Esophagus squamous epithelium (tissue), 4 donors: ENCODE results near the gene CHD6.

Experiments used
- POLR2A ChIP-seq, 4 donors: fragments of 450-650 bp; IDR thresholded peaks; one replicate each; pipeline ENCODE4 v1.6.1; 2017; ENCODE audit warnings: antibody characterized with exemption in 4 of 4, mild to moderate bottlenecking in 4 of 4, moderate library complexity in 3 of 4
- TF ChIP-seq, protein P1 (sequence below), 6 experiments: fragments of 450-650 bp in 4 of 6; fragments of 200-600 bp in 2 of 6; sonication (generic) in 2 of 6; IDR thresholded peaks; one replicate each; pipeline ENCODE4 v1.5.1; 2016 to 2019; ENCODE audit warnings: antibody characterized with exemption in 6 of 6, mild to moderate bottlenecking in 4 of 6, moderate library complexity in 4 of 6

- TF ChIP-seq, protein P1, sequence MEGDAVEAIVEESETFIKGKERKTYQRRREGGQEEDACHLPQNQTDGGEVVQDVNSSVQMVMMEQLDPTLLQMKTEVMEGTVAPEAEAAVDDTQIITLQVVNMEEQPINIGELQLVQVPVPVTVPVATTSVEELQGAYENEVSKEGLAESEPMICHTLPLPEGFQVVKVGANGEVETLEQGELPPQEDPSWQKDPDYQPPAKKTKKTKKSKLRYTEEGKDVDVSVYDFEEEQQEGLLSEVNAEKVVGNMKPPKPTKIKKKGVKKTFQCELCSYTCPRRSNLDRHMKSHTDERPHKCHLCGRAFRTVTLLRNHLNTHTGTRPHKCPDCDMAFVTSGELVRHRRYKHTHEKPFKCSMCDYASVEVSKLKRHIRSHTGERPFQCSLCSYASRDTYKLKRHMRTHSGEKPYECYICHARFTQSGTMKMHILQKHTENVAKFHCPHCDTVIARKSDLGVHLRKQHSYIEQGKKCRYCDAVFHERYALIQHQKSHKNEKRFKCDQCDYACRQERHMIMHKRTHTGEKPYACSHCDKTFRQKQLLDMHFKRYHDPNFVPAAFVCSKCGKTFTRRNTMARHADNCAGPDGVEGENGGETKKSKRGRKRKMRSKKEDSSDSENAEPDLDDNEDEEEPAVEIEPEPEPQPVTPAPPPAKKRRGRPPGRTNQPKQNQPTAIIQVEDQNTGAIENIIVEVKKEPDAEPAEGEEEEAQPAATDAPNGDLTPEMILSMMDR (IDR thresholded peaks at IDR 0.05), result no peak
- TF ChIP-seq POLR2A (IDR thresholded peaks at IDR 0.05), result no peak
Measured at GRCh38 chr20:41365777-41366545, 252.2 kb downstream of the CHD6 start.
